GM23248 (cell line): ENCODE measurements around the gene KIF18A.

Experiments
- EZH2 ChIP-seq: fragments of 200-600 bp; sonication (generic); IDR thresholded peaks from 2 replicates; pipeline ENCODE4 v1.6.1; 2018; ENCODE audit warnings: antibody characterized with exemption, mild to moderate bottlenecking; ENCODE audit not compliant: insufficient read depth, poor library complexity, severe bottlenecking
- EZH2phosphoT487 ChIP-seq: fragments of 200-600 bp; sonication (generic); IDR thresholded peaks from 2 replicates; pipeline ENCODE4 v1.6.1; 2018; ENCODE audit warnings: antibody characterized with exemption, moderate library complexity, mild to moderate bottlenecking, low read depth; ENCODE audit not compliant: insufficient read depth

DNA sequence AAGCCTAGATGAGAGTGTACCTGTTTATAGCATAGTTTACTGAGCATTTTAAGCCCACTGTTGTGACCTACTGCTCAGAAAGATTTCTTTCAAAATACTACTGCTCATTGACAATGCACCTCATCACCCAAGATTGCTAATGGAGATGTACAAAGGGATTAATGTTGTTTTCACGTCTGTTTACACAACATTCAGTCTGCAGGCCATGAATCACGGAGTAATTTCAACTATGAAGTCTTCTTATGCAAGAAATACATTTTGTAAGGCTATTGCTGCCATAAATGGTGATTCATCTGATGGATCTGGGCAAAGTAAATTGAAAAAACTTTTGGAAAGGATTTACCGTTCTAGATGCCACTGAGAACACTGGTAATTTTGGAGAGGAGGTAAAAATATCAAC is 112.9 kb downstream of the KIF18A start:
- TF ChIP-seq EZH2phosphoT487, result peak; percentile 75; the same call in 1 of the 2 replicates
- TF ChIP-seq EZH2, result no peak
